Embryonic facial prominence (tissue), 1 donor: ENCODE results near the gene AIP.
A peak's percentile ranks its signal among the peaks of the same experiment; 100 is the strongest.

Source experiments
- DNase-seq: peaks from one replicate; pipeline ENCODE4 v3.0.0-alpha.2; 2016; ENCODE audit errors: extremely low spot score

AIP gene

DNA sequence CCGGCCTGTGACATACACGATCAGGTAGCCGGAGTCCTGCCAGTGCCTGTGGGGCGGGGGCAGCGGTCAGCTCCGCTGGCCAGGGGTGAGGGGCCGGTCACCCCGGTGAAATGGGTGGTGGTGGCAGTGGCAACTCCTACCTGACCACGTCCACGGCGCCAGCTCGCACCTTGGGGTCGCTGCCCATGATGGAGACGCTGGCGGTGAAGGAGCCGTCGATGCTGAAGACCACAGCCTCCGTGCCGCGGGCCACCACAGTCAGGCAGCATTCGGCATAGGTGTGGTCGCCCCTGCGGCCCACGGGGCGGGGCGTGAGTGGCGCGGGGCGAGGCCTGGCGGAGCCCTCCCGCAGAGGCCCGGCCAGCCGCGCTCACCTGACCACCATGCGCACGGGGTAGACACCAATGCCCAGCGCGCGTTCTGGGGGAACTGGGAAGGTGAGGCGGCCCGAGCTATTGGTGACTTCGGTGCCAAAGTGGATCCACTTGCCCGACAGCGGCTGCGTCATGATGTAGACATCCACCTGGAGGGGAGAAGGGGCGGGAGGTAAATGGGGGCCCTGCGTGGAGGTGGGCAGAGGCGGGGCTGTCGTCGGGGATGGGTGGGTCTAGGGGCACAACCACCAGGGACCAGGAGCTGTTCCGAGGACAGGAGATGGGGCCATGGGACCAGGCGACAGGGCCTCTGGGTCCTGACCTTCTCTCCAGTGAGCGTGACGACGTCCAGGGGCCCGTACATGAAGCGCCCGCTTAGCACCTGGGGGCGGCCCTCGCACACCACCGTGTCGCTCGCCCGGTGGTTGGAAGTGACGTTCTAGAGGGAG is 10.9 kb downstream of the AIP start:
- DNase-seq = no peak

DNA sequence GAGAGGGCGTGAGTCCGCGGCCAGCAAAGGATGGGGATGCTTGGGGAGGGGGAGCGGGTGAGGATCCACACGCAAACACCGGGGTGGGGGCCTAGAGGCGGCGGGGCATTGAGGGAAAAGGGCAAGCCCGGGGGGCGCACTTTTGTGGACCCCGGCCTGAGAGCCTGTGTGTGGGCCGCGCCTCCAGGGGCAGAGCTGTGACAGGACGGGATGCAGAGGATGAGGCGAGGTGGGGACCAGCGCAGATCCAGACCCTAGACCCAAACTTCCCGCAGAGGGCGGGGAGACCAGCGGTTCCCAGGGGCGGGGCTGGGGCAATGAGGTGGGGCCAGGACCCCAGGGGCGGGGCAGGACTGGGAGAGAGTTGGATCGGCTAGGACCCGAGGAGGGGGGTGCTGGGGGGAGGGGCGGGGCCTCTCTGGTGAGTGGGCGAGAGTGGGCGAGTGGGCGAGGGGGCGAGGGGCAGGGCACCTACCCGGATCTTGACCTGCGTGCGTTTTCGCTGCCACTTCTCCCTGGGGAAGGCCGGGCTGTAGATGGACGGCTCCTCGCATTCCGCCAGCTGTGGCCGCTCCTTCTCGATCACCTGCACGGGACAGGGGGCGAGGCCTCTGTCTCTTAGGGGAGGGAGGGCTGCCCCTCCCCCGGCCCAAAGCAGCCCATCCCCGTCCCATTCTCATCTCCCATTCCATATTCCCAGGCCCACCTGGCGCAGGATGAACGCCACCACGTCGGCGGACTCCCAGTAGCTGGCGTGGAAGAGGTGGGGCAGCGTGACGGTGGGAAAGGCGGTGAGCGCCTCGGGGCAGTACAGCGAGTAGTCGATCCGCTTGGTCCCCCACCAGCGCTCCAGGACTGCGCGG is 11.8 kb downstream of the AIP start:
- no peak for DNase-seq

DNA sequence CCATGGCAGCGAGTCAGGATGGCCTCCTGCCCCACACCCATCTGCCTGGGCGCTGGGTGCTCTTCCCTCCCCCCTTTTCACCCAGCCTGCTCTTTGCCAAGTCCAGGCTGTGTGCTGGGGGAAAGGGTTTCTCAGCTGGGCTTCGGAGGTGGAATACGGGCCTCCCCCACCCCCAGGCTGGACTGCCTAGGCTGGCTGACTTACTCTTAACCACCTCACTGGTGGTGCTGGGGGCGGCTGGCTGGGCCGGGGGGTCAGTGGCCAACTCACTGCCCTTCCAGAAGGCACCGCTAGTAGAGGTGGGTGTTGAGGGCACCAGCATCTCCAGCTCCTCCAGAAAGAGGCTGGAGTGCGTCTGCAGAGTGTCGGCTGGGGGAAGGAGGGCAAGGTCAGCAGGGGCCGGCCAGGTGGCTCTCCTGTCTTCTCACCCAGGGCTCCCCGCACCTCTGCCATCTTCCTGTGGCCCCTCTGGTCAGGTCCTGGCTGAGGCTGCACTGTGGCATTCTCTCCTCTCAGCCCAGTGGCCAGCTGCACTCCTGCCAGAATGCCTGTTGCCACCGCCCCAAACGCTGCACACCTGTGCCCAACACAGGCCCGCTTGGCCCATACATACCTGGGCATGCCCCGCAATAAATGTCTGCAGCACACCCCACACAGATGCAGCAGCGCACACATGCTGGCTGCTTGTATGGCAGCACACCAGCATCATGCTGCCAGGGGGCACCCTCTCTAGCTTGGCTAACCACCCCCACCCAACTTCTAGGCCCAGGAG is 12.6 kb downstream of the AIP start:
- DNase-seq = no peak

DNA sequence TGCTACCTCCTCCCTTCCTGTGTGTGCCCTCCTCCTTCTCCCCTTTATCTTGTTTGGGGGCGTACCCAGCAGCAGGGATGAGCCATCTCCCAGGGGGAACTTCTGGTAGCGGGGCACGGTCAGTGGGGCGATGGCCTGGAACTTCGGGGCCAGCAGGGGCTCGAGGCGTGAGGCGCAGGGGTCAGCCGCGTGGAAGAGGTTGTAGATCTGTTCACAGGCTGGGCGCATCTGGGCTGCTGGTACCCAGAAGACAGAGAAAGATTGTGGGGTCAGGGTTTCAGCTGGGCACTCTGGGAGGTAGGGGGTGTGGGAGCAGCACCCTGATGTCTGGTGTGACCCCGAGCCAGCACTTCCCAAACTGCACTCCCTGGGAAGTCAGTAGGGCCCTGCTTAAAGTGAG is 13.3 kb downstream of the AIP start:
- no peak for DNase-seq

DNA sequence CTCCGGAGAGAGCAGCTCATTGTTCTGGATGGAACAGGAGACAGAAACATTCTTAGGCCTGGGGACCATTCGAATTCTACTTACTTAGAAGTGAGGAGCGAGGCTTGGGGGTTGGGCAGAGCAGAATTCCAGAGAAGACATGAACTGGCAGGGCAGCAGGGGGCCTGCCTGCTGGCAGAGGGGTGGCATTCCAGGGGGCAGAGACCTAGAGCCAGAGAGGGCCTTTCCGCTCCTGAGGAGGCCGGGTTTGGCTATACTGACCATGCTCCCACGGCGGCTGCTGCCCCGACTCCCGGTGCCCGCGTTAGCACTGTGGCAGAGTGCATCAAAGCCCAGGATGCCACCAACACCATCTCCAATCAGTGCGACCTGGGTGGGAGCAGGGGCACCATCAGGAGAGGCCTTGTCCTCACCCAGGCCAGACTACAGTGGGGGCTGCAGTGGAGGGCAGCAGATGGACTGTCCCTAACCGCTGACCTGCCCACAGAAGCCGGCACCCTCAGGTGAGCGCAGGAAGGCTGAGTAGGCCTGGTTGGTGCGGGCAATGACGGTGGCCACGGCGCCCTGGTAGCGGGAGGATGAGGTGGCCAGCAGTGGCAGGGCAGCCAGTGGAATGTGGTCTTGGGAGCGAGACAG is 14.9 kb downstream of the AIP start:
- no peak for DNase-seq

DNA sequence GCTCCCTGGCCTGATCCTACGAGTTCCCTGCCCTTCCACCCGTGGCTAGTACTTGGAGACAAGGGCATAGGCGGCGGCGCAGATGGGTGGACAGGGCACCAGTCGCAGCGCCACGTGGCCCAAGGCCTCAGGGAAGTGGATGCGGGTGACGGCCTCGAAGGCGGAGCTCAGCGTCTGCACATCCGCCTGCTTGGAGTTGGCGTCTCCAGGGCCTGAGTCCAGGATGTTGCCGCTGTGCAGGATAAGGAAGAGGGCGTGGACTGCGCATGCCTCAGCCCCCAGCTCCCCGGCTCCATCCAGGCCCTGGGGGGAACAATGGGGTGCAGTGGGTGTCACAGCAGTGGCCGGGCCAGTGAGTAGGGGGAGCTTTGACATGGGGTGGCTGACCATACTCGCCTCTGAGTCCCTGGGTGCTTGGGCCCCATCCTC is 15.7 kb downstream of the AIP start:
- no peak for DNase-seq

DNA sequence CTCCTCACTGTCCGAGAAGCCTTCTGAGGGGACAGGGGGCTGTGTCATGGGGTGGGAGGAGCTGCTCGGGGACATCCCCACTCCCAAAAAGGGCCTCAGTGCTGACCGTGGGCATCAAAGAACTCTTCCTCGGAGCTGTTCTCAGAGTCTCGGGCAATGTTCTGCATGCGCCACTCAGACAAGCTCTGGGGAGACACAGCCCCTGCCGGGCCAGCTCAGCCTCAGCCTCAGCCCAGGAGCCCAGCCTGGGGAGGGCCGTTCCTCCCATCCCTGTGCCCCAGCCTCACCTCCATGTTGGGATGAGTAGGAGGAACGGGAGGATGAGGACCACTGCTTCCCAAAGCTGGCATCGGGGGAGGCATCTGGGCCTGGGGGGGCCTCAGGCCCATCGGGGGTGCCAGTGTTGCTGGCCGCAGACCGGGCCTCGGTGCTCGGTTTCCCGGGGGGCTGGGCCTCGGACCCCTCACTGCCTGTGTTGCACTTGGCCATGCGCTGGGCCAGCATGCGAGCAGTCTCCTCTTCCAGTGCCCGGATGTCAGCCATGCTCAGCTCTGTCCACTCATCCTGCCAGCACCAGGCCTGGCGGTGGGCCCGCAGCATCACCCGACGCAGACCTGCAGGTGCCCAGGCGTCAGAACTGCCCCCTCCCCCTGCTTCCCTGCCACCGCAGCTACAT is 17.1 kb downstream of the AIP start:
- DNase-seq = no peak

DNA sequence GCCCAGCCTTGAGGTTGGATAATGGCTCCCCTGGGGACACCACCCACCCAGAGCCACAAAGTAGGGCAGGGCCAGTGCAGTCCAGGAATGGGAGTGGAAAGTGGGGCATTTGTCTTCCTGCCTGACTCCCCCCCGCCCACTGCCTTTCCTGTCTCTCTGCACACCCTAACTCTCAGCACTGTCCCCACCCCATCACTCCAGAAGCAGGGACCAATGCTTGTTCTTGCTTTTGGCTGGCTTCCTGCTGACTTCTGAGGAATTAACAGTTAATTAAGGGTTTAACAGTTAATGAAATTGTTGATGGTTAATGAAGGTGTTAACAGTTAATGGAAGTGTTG is 17.6 kb downstream of the AIP start:
- DNase-seq = no peak

DNA sequence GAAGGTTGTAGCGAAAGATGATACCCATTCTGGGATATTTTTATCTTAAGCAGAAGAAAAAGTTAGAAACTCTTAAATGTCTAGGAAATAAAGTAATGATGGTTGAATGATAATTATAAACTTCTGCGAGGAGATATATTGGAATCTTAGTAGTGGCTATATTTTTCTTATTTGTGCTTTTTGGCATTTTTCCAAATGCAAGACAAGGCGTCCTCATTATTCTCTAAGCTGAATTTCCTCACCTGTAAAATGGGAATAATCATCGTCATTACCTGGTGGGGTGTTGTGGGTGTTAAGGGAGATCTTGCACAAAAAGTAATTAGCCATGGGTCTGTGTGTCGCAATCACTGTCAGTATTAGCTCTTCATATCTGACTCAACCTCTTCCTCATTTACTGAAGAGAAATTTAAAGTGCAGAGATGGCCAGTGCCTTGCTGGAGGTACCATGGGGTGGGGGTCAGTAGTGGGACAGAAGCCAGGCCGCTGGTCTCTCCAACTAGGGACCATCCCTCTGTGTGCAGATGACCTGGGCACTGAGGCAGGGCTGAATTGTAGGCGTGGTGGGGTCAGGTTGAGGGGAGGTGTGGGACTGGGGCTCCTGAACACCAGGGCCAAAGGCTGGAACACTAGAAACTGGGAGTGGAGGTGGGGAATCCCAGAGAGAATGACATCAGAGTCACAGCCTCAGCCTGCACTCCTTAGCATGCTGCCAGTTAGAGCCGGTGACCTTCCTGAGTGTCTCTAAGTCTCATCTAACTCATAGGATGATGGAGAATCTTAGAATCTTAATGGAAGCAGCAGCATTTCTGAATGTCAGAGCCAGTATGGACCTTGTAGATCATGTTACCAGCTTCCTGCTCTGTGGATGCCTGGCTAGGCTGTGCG is 18.2 kb downstream of the AIP start:
- no peak for DNase-seq

DNA sequence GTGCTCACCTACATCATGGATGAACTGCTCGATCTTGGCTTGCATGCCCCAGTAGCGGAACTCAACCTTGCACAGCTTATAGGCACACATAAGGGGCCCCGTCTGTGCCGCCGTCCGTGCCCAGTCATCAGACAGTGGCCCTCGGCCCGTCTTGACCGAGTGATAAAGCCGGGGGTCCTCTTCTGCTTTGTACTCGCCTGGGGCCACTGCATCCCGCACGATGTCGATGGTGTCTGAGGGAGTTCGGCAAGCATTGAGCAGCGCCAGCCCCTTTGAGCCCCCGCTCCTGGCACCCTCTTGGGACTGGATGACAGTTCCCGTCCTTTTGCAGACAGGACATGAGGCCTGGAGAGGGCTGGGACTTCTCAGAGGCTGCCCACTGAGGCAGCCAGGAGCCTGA is 19.0 kb downstream of the AIP start:
- DNase-seq = no peak

DNA sequence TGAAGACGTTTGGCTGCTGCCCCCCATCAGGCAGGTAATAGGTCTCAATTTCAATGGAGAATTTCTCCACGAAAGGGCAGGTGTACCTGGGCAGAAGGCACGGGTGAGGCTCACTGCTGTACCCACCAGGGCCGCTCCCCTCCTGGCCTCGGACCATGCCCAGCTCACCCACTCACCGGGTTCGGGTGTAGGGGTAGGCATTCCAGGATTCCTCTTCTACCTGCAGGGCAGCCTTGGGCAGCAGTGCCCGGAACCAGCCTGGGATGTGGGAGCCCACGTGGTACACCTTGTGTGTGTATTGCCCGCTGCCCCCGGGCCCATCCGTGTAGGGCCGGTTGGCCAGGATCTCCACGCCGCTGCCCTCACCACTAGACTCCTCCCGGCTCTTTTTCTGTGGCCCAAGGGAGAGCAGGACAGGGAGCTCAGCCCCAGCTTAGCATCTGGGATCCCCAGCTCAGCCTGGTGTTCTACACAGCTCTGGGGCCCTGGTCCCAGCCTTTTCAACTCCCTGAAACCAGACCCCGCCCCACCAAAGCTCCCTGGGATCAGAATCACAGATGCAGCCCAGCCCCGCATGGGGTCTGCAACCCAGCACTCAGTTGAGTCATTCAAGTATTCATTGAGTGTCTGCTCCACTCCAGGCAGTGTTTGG is 19.6 kb downstream of the AIP start:
- no peak for DNase-seq

DNA sequence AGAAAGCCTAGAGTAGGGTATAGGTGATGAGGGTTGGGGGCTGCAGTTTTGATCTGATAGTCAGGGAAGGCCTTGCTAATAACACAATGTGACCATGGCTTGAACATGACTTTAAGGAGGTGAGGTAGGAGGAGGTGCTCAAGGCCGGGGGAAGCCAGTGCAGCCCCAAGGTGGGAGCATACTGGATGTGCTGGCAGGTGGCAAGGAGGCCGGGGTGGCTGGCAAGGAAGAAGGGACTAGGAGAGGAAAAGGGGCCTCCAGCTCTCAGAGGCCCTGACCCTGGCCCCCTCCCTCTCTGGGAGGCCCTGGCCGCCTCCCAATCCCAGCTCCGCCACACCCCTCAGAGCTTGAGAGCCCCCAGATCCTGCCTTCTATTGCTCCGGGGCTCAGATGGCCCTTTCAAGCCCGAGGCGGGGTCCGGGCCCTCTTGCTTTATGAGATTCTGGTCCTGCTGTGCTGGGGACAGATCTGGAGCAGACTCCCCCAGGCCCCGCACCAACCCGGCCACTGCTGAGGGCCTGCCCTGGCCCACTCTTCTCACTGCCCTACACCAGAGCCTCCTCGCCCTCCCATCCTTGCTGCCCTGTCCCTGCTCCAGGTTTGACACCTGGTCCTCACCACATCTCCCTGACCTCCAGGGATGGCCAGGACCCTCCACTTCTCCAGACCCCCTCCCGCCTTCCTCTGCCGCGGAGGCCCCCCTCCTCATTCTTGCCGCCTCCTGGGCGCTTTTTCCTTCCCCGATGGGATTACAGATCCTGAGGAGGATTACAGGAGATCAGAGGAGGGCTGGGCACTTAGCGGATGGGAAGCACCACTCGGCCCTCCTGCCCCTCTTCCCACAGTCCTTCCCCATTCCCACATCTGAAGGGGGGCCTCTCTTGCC is 20.5 kb downstream of the AIP start:
- no peak for DNase-seq

DNA sequence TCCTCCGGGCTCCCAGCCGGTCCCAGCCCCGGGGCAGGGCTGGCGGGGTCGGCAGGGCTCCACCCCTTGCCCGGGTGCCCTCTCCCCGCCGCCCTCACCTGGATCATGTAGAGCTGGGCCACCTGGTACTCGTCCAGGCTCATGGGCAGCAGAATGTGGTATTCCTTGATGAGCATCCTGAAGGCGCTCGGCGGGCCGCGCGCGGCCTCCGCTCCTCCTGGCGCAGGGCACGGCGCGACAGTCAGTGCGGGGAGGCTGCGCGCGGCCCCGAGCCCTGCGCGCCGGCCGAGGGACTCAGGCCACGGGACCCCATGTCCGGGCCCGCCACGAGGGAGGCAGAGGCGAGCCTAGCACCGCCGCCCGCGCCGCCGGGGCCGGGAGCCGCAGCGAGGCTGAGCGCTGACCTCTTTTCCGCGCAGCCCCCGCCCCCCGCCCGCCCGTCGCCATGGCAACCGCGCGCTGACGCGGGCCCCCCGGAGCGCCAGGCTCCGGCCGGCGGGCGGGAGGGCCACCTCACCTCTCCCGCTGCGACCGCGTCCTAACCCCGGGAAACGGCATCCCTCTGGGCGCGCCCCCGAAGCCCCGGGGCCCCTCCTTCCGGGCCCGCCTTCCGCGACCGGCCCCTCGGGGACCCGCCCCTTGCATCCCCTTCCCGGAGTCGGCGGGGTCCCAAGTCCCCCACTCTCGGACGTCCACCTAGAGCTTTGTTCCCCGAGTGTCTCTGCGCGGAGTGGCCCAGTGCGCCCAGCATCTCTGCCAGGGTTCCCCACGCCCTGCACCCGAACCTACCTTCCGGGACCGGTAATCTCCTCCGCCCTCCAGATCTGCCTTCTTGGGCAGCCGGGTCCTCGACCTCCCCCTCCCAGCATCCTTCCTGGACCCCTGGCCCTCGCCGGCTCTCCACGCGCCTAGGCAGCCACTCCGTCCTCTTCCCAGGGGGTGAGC is 21.5 kb downstream of the AIP start:
- no peak for DNase-seq

DNA sequence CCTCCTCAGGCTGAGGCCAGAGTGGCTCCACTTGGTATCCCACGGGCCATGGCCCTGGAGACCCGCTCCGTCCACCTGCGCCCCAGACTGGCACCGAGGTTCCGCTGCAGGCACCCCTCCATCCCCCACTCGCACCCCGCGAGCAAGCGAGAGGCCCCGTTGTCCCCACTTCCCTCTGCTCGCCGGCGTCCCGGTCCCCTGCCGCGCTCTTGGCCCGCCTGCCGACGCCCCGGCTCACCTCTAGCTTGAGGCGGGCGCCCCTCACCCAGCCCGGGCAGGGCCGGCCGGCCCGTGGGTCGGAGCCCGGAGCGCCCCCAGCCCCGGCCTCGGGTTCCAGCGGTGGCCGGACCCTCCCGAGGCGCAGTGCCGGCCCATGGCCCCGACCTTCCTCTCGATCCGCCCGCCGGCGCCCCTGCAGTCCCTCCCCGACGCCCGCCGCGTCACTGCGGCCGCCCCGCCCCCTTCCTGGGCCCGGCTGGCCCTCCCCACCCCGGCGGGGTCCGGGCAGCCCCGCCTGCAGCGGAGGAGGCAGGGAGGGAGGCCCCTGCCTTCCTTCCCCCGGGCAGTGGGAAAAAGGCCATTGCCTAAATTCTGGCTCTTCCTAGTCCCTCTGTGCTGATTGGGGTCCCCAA is 22.2 kb downstream of the AIP start, which contains the start of gene PITPNM1:
Gene PITPNM1 (minus strand): TSS at position 414 of the 632 bp plus-strand sequence. CDS start 1,183 bp downstream, outside the sequence.
- no peak for DNase-seq

DNA sequence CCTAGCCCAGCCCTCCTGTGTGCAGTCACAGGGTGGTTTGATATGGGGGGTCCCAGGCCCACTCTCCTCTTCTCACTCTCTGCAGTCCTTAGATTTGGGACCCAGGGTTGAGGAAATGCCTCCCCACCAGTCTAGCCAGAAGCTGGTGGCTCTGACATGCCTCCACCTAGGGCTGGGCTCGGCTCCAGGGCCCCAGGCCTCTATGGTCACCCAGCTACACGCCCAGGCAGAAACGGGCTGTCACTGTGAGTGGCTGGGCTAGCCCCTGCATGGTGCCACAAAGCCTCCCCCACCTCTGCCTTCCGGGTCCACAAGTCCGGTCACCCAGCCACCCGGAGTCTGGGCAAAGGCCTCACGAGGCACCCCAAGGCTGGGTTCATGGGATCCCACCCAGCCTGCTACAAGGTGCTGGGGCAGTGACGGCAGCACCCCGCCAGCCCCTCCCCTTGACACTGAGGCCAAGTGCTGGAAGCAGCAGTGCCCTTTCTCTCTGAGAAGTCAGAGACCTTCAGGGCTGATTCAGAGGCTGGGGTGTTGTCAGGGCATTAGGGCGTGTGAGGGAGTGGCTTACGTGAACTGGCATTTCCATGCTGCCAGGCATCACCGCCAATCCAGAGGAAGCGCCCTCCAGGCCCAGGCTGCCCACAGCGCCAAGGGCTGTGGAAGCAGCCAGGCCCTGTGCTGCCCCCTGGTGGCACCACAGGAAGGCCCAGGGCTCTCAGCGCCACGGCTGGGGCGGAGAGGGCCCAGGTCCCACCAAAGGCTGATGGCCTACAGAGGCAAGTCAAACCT is 23.0 kb downstream of the AIP start:
- peak; percentile 28 for DNase-seq

DNA sequence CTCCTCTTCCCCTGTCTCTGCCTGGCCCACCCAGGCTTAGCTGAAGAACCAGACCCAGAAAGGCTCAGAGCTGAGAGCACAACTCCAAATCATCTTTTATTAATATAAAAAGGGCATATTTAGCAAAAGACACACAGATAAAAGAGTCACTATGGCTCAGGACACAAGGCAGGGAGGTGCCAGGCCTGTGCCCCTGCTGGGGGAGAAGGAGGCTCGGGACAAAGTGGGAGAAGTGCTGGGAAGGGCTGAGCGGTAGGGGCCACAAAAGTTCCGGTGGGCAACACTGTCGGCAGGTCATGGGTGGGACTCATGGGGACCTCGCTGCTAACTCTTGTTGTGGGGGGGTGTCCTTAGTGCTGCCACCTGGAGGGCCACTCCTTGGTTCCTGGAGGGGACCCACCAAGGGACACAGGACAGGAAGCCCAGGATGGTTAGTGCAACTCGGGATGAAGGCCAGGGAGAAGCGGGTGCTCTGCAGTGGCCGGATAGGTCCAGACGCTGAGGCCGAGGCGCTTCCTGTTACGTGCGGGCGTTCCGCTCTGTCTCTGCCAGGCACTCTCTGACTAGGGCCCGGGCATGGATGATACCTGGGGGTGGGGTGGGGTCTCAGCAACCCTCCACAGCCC is 23.7 kb downstream of the AIP start:
- DNase-seq = no peak
